NB4 (cell line): ENCODE data around the gene RARG.
"Not testable (repeated sequence)": the region's sequence is repeated elsewhere in the genome, so short reads cannot be mapped to it uniquely, and the experiment has no call there.

Source experiments
- DNase-seq: peaks from one replicate; pipeline ENCODE4 v3.0.0; 2010; ENCODE audit warnings: low read depth
- H3K4me3 ChIP-seq: one replicate; pipeline ENCODE4 v1.5.1; 2011; ENCODE audit warnings: mild to moderate bottlenecking, low read depth, low read length, moderate library complexity
- MYC ChIP-seq: IDR thresholded peaks from 2 replicates; pipeline ENCODE4 v1.6.1; 2011; ENCODE audit warnings: low read depth, low read length
- POLR2A ChIP-seq: IDR thresholded peaks from 2 replicates; pipeline ENCODE4 v1.6.1; 2011; ENCODE audit warnings: mild to moderate bottlenecking; ENCODE audit not compliant: insufficient read length; ENCODE audit errors: extremely low read depth
- TF ChIP-seq, protein P1 (sequence below): IDR thresholded peaks from one replicate; pipeline ENCODE4 v1.5.1; 2012; ENCODE audit warnings: low read depth, low read length
- TF ChIP-seq, protein P2 (sequence below): IDR thresholded peaks from 2 replicates; pipeline ENCODE4 v1.6.1; 2011; ENCODE audit warnings: low read depth, low read length

RARG gene

DNA sequence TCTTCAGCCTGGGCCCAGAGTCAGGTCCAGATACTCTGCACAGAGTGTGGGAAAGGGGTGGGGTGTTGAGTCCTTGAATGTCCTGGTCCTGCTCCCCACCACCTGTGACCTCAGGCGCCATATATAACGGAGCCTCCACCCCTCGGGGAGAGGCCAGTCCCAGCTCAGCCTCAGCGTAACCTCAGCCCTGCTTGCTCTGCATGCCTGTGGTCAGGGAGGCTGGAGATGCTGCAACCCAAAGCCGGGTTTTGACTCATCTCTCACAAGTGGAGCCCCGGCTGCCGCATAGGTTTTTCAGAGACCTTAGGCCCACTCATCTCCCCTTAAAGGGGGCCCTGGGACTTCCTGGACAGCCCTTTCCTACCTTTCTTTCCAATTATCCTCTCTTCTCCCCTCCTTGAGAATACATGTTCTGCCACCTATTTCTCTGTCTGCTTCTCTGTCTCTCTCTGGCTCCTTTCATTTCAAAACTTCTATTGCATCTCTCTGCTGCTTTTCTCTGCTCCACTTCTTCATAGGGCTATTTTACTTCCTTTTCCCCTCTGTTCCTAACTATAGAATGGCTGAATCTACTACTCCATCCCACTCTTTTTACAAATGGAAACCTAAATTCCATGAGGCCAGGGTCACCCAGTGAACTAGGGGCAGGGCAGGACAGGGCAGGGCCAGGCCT is 26.1 kb downstream of the RARG start:
- TF ChIP-seq, protein P1, sequence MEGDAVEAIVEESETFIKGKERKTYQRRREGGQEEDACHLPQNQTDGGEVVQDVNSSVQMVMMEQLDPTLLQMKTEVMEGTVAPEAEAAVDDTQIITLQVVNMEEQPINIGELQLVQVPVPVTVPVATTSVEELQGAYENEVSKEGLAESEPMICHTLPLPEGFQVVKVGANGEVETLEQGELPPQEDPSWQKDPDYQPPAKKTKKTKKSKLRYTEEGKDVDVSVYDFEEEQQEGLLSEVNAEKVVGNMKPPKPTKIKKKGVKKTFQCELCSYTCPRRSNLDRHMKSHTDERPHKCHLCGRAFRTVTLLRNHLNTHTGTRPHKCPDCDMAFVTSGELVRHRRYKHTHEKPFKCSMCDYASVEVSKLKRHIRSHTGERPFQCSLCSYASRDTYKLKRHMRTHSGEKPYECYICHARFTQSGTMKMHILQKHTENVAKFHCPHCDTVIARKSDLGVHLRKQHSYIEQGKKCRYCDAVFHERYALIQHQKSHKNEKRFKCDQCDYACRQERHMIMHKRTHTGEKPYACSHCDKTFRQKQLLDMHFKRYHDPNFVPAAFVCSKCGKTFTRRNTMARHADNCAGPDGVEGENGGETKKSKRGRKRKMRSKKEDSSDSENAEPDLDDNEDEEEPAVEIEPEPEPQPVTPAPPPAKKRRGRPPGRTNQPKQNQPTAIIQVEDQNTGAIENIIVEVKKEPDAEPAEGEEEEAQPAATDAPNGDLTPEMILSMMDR: no peak
- no peak for TF ChIP-seq MYC
- no peak for TF ChIP-seq POLR2A
- TF ChIP-seq, protein P2, sequence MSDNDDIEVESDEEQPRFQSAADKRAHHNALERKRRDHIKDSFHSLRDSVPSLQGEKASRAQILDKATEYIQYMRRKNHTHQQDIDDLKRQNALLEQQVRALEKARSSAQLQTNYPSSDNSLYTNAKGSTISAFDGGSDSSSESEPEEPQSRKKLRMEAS: no peak
- peak overlapping the region; percentile 23 for H3K4me3 ChIP-seq
- DNase-seq: peak; percentile 89

DNA sequence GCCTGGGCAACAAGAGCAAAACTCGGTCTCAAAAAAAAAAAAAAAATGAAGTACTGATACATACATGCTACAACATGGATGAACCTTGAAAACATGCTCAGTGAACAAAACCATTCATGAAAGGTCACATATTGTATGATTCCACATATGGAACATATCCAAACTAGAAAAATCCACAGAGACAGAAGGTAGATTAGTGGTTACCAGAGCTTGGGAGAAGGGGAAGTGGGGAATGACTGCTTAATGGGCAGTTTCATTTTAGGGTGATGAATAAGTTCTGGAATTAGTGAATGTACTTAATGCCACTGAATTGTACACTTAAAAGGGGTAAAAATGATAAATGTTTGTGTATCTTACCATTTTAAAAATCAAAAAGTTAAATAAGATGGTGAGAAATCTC is 27.7 kb downstream of the RARG start:
- no peak for TF ChIP-seq POLR2A
- TF ChIP-seq, protein P1: no peak
- TF ChIP-seq, protein P2: no peak
- TF ChIP-seq MYC: no peak
- DNase-seq: no peak
- no peak overlapping the region for H3K4me3 ChIP-seq

DNA sequence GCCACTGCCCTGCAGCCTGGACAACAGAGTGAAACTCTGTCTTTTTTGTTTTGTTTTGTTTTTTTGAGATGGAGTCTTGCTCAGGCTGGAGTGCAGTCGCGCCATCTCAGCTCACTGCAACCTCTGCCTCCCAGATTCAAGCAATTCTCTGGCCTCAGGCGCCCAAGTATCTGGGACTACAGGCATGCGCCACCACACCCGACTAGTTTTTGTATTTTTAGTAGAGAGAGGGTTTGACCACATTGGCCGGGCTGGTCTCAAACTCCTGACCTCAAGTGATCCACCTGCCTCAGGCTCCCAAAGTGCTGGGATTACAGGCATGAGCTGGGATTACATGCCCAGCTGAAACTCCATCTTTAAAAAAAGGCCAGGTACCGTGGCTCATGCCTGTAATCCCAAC is 29.7 kb downstream of the RARG start:
- not testable (repeated sequence) for DNase-seq, H3K4me3 ChIP-seq

DNA sequence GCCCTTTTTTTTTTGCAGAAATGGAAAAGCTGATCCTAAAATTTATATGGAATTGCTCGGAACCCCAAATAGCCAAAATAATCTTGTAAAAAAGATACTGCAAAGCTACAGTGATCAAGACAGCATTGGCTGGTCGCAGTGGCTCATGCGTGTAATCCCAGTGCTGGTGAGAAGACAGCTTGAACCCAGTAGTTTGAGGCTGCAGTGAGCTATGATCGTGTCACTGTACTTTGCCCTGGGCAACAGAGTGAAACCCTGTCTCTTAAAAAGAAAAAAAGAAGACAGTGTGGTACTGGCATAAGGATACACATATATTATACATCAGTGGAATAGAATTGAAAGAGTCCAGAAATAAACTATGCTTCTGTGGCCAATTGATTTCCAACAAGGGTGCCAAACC is 30.4 kb downstream of the RARG start:
- TF ChIP-seq, protein P2: no peak
- no peak for TF ChIP-seq POLR2A
- no peak for TF ChIP-seq MYC
- TF ChIP-seq, protein P1: no peak
- no peak for DNase-seq
- no peak overlapping the region for H3K4me3 ChIP-seq

DNA sequence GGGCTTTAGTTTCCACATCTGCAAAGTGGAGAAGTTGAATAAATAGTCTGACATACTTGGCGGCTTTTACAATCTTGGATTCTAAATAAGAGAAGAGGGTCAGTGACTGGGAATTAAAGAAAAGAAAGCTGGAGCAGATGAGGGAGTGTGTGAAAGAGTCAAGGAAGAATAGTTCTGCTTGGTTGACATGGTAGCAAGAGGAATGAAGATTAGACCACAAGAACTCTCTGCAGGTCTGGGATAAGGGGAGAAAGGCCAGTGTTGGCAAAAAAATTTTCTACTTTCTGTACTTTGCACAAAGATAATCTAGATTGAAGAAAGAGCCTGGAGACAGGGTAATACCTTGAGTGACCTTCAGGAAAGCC is 30.9 kb downstream of the RARG start:
- DNase-seq: no peak
- no peak overlapping the region for H3K4me3 ChIP-seq

DNA sequence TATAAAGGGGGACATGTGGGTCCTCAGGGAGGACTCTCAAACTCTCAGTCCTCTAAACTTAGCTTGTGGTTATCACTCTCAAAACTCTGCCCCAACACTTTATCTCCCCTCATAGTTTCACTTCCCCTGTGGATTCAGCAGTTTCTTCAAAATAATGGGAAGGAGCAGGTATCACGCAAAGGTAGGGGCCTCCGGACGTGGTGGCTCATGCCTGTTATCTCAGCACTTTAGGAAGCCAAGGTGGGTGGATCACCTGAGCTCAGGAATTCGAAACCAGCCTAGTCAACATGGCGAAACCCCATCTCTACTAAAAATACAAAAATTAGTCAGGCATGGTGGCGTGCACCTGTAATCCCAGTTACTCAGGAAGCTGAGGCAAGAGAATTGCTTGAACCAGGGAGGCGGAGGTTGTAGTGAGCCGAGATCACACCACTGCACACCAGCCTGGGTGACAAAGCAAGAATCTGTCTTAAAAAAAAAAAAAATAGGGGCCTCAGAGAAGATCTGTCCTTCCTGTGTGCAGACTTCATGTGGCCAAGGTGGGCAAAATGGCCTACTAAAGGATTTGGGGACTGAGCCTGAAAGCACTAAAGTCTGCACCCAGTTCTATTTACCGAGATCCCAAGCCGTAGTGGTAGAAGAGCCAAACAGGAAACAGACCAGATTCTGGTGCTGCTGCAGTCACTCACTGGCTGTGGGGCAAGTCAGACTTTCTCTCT is 31.4 kb downstream of the RARG start:
- no peak for DNase-seq
- TF ChIP-seq, protein P1: no peak
- TF ChIP-seq, protein P2: no peak
- TF ChIP-seq POLR2A: no peak
- no peak for TF ChIP-seq MYC
- no peak overlapping the region for H3K4me3 ChIP-seq

More for the DNA sequence above, 30.9 kb downstream of the RARG start:
- TF ChIP-seq, protein P1: no peak
- TF ChIP-seq MYC (no peak), POLR2A (no peak)
- TF ChIP-seq, protein P2: no peak
